Dendritic cell treated with granulocyte-macrophage colony-stimulating factor and Interleukin-4, amounts not matched to agents 40 ng/mL and 50 ng/mL, for 4 days (primary cell): Measurements from ENCODE around the gene SHC3.

Source experiments
- H3K27ac Mint-ChIP-seq: one replicate; pipeline ENCODE4 v1.8.0; 2022; ENCODE audit warnings: mild to moderate bottlenecking, mixed read lengths
- H3K27me3 Mint-ChIP-seq: one replicate; pipeline ENCODE4 v1.8.0; 2022; ENCODE audit warnings: mild to moderate bottlenecking, mixed read lengths
- H3K36me3 Mint-ChIP-seq: one replicate; pipeline ENCODE4 v1.8.0; 2022; ENCODE audit warnings: low read depth, mixed read lengths
- H3K4me1 Mint-ChIP-seq: one replicate; pipeline ENCODE4 v1.8.0; 2022; ENCODE audit warnings: low read depth, mixed read lengths
- H3K4me3 Mint-ChIP-seq: one replicate; pipeline ENCODE4 v1.8.0; 2022; ENCODE audit warnings: mild to moderate bottlenecking, moderate library complexity, mixed read lengths
- H3K9me3 Mint-ChIP-seq: one replicate; pipeline ENCODE4 v1.8.0; 2022; ENCODE audit warnings: mixed read lengths
- intact Hi-C: fragments of 100-400 bp; cut with micrococcal nuclease; formaldehyde crosslinking; loops from one replicate; pipeline ENCODE4 v1.15.0; 2022

The SHC3 gene

DNA sequence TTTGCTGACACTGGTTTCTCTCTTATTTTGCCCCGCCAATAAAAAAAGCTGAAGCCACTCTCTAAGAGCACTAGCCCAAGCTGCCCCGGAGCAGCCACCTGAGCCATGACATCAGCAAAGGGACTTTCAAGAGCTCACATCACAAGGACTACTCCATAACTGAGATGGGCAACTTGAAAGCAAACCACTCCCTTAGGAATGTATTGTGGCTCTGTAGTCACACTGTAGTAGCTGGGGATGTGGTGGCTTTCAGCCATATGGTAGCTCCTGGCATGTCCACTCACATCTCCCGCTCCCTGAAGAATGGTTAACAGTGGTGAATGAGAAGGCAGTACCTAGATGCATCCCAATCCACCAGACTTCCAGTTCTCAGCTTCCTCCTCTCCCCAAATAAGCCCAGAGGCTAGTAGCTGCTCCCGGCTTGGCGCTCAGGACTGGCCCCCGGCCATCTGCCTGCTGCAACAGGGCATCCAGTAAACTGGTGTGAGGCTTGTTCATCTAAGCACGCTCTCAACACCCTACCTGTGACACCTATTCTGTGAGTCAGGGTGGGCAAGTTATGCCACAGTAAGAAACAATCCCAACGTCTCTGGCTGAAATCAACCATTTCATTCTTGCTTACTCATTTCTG is 123.6 kb downstream of the SHC3 start:
- H3K27ac Mint-ChIP-seq: no peak overlapping the region
- no peak overlapping the region for H3K4me3 Mint-ChIP-seq
- intact Hi-C loops: no loop called here
- H3K9me3 Mint-ChIP-seq: no peaks in the 10 kb centered on the region
- no peaks in the 10 kb centered on the region for H3K4me1 Mint-ChIP-seq
- peaks cover 15% of the 10 kb centered on the region for H3K27me3 Mint-ChIP-seq
- no peaks in the 10 kb centered on the region for H3K36me3 Mint-ChIP-seq

DNA sequence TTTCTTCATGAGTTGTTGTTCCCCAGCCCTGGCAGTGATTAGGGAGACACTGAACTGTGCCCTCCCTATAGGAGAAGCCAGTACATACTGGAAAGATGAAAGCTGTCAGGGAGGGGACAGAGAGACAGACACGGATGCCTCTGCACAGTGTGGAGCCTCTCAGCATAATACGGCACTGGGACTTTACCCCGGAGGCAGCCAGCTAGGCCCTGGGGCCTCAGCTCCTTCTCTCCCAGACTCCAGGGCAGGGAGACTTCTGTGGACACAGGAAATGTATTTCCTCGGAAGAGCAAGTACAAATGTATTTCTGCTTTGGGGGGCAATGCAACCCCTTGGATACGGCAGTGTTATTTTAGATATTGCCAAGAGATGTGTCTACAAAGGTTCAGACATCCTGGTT is 125.3 kb downstream of the SHC3 start:
- H3K4me3 Mint-ChIP-seq: no peak overlapping the region
- H3K36me3 Mint-ChIP-seq: no peaks in the 10 kb centered on the region
- intact Hi-C loops: no loop called here
- H3K9me3 Mint-ChIP-seq: no peaks in the 10 kb centered on the region
- no peak overlapping the region for H3K27ac Mint-ChIP-seq
- H3K27me3 Mint-ChIP-seq: peaks cover 21% of the 10 kb centered on the region
- no peaks in the 10 kb centered on the region for H3K4me1 Mint-ChIP-seq

GRCh38 chr9:89052470-89053097 is 126.0 kb downstream of the SHC3 start:
- Mint-ChIP-seq H3K36me3 (no peaks in the 10 kb centered on the region), H3K4me3 (no peak overlapping the region), H3K9me3 (no peaks in the 10 kb centered on the region), H3K27ac (no peak overlapping the region), H3K27me3 (peaks cover 23% of the 10 kb centered on the region), H3K4me1 (no peaks in the 10 kb centered on the region)
- intact Hi-C loops: no loop called here

GRCh38 chr9:89051421-89052025 is 127.1 kb downstream of the SHC3 start:
- intact Hi-C loops: no loop called here
- H3K27ac Mint-ChIP-seq: no peak overlapping the region
- H3K36me3 Mint-ChIP-seq: no peaks in the 10 kb centered on the region
- peaks cover 30% of the 10 kb centered on the region for H3K27me3 Mint-ChIP-seq
- no peak overlapping the region for H3K4me3 Mint-ChIP-seq
- H3K9me3 Mint-ChIP-seq: no peaks in the 10 kb centered on the region
- no peaks in the 10 kb centered on the region for H3K4me1 Mint-ChIP-seq

GRCh38 chr9:89049646-89050045 is 129.0 kb downstream of the SHC3 start:
- H3K27ac Mint-ChIP-seq: no peak overlapping the region
- no peak overlapping the region for H3K4me3 Mint-ChIP-seq
- no peaks in the 10 kb centered on the region for H3K9me3 Mint-ChIP-seq
- H3K4me1 Mint-ChIP-seq: no peaks in the 10 kb centered on the region
- peaks cover 34% of the 10 kb centered on the region for H3K27me3 Mint-ChIP-seq
- intact Hi-C loops: no loop called here
- no peaks in the 10 kb centered on the region for H3K36me3 Mint-ChIP-seq

GRCh38 chr9:89048616-89049015 is 130.0 kb downstream of the SHC3 start:
- Mint-ChIP-seq H3K27me3 (peaks cover 34% of the 10 kb centered on the region), H3K27ac (no peak overlapping the region), H3K4me1 (no peaks in the 10 kb centered on the region), H3K4me3 (no peak overlapping the region), H3K9me3 (no peaks in the 10 kb centered on the region), H3K36me3 (no peaks in the 10 kb centered on the region)
- intact Hi-C loops: no loop called here

GRCh38 chr9:89047667-89048066 is 131.0 kb downstream of the SHC3 start:
- no peaks in the 10 kb centered on the region for H3K36me3 Mint-ChIP-seq
- intact Hi-C loops: no loop called here
- H3K4me1 Mint-ChIP-seq: no peaks in the 10 kb centered on the region
- no peak overlapping the region for H3K4me3 Mint-ChIP-seq
- no peak overlapping the region for H3K27ac Mint-ChIP-seq
- H3K9me3 Mint-ChIP-seq: no peaks in the 10 kb centered on the region
- peaks cover 39% of the 10 kb centered on the region for H3K27me3 Mint-ChIP-seq

GRCh38 chr9:89046832-89047231 is 131.8 kb downstream of the SHC3 start:
- Mint-ChIP-seq H3K36me3 (no peaks in the 10 kb centered on the region), H3K4me1 (no peaks in the 10 kb centered on the region), H3K27ac (no peak overlapping the region), H3K27me3 (peaks cover 43% of the 10 kb centered on the region), H3K9me3 (no peaks in the 10 kb centered on the region), H3K4me3 (no peak overlapping the region)
- intact Hi-C loops: no loop called here

DNA sequence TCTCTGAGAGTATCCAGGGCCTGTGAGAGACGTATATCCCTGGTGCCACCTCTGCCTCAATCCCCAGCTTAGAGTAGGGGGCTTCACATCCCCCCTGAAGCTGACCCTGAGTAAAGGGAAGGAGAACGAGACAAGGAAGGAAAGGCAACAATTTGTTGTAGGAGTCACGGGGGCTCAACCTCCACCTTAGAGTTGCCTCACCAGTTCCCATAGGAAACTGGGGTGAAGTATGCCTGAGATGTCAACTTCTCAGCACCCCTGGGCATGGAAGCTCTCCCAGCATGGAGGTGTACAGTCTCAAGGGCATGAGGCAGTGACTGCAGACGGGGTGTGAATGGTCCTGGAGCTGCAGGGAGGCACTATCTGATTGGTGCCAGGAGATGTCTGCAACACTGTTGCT is 133.7 kb downstream of the SHC3 start:
- no peak overlapping the region for H3K27ac Mint-ChIP-seq
- H3K4me1 Mint-ChIP-seq: no peaks in the 10 kb centered on the region
- intact Hi-C loops: no loop called here
- peaks cover 40% of the 10 kb centered on the region for H3K27me3 Mint-ChIP-seq
- no peaks in the 10 kb centered on the region for H3K9me3 Mint-ChIP-seq
- no peak overlapping the region for H3K4me3 Mint-ChIP-seq
- no peaks in the 10 kb centered on the region for H3K36me3 Mint-ChIP-seq

DNA sequence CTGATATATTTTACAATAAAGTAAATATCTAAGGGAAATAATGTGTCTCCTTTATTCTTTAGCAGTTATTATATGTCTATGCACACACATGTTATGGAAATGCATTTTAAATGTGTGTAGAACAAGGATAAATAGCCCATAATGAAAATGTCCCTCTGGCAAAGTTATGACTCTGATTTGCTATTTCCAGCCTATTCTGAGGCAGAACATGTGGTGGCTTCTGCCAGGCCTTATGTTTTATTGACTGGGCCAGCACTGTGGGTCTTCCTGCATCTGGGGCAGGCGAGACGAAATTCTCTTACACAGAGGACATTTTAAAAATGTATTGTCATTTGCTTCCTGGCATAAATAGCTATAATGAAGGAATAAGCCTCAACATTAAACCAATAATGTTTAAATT is 134.5 kb downstream of the SHC3 start:
- no peaks in the 10 kb centered on the region for H3K36me3 Mint-ChIP-seq
- intact Hi-C loops: no loop called here
- H3K4me1 Mint-ChIP-seq: no peaks in the 10 kb centered on the region
- no peaks in the 10 kb centered on the region for H3K9me3 Mint-ChIP-seq
- H3K27me3 Mint-ChIP-seq: peaks cover 36% of the 10 kb centered on the region
- H3K27ac Mint-ChIP-seq: no peak overlapping the region
- H3K4me3 Mint-ChIP-seq: no peak overlapping the region

DNA sequence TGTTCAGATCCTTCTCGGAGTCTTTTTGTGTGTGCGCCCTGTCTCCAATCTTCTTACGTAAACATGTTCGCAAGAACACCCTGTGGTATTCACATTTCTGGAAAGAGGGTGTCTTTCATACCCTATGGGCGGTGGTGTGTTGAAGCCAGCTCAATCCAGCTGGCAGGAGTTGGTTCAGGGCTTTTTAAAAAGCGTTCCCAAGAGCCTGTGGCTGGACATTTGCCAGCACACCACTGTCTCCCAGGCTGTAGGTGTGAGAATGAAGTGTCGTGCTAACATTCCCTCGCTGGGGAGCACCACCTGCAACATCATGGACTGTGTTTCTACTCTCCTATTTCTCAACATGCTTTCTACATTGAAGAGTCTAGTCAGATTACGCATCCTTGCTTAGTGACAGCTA is 135.6 kb downstream of the SHC3 start:
- intact Hi-C loops: no loop called here
- no peaks in the 10 kb centered on the region for H3K9me3 Mint-ChIP-seq
- H3K4me1 Mint-ChIP-seq: peaks cover 3% of the 10 kb centered on the region

DNA sequence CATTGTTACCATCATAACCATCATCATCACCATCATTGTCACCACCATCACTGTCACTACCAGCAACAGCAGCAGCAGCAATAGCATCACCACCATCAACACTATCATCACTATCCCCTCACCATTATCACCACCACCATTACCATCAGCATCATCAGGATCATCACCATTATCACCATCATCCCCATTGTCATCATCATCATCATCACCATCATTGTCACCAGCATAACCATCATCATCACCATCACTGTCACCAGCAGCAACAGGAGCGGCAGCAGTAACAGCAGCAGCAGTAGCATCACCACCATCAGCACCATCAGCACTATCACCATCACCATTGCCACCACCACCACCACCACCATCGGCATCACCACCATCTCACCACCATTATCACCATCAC is 139.0 kb downstream of the SHC3 start:
- H3K4me1 Mint-ChIP-seq: peaks cover 35% of the 10 kb centered on the region
- H3K27ac Mint-ChIP-seq: no peak overlapping the region
- peaks cover 17% of the 10 kb centered on the region for H3K27me3 Mint-ChIP-seq
- H3K4me3 Mint-ChIP-seq: no peak overlapping the region
- no peaks in the 10 kb centered on the region for H3K36me3 Mint-ChIP-seq
- H3K9me3 Mint-ChIP-seq: no peaks in the 10 kb centered on the region
- intact Hi-C loops: no loop called here

More for the DNA sequence above, 135.6 kb downstream of the SHC3 start:
- Mint-ChIP-seq H3K27me3 (peaks cover 33% of the 10 kb centered on the region), H3K4me3 (no peak overlapping the region), H3K27ac (no peak overlapping the region), H3K36me3 (no peaks in the 10 kb centered on the region)

DNA sequence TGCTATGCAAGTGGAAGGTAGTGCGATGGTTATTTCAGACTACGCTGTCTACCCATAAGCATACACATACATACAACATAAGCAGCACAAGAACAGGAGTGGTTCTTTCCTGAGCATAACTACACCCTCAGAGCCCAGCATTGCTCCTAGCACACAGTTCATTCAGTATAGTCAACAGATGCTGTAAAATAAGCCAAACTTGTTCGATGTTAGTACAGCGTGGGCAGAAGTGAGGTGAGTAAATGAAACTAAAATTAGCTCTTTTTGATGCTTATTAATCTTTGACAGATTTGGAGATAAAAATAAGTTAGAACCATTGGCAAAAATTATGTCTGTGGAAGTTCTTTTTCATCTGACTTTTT is 139.5 kb downstream of the SHC3 start:
- no peak overlapping the region for H3K27ac Mint-ChIP-seq
- intact Hi-C loops: no loop called here
- peaks cover 22% of the 10 kb centered on the region for H3K27me3 Mint-ChIP-seq
- no peak overlapping the region for H3K4me3 Mint-ChIP-seq
- peaks cover 40% of the 10 kb centered on the region for H3K4me1 Mint-ChIP-seq
- H3K9me3 Mint-ChIP-seq: no peaks in the 10 kb centered on the region
- H3K36me3 Mint-ChIP-seq: no peaks in the 10 kb centered on the region

- H3K27me3 Mint-ChIP-seq: peaks cover 23% of the 10 kb centered on the region
- H3K4me3 Mint-ChIP-seq: no peak overlapping the region
- peaks cover 40% of the 10 kb centered on the region for H3K4me1 Mint-ChIP-seq
- intact Hi-C loops: no loop called here
- H3K36me3 Mint-ChIP-seq: no peaks in the 10 kb centered on the region
- no peak overlapping the region for H3K27ac Mint-ChIP-seq
- no peaks in the 10 kb centered on the region for H3K9me3 Mint-ChIP-seq
Measured at GRCh38 chr9:89038382-89039103, 140.1 kb downstream of the SHC3 start.
